PC-9 (cell line): ENCODE results near the gene RALGAPB. TPM values are rescaled to one million over a fixed set of nuclear protein-coding genes. Genes with fewer than 3 reads are reported as not detected.
A peak's percentile ranks its signal among the peaks of the same experiment; 100 is the strongest.

Experiments used
- BruUV-seq: library from RNA; stranded (reverse); fragments of 400-500 nt; replicated peaks from 2 replicates; lab custom pipeline; 2021; lab: Mats Ljungman, UMichigan
- CTCF ChIA-PET: fragments of 300-600 bp; sonication (Branson Sonifier 250); formaldehyde crosslinking; loops from one replicate; lab custom pipeline; 2022; ENCODE audit warnings: antibody characterized with exemption; lab: Charles Lee
- POLR2A ChIA-PET: fragments of 300-600 bp; sonication (Branson Sonifier 250); formaldehyde crosslinking; loops from one replicate; lab custom pipeline; 2022; ENCODE audit warnings: antibody characterized with exemption; ENCODE audit not compliant: unreplicated experiment; lab: Charles Lee
- DNase-seq, 2 experiments: peaks; one replicate each; pipeline versions ENCODE4 v3.0.0 to v3.0.0-alpha.2; 2015 to 2022; ENCODE audit warnings: mixed read lengths in 1 of 2
- H2AFZ ChIP-seq: fragments of 200-600 bp; sonication (generic); 2 replicates; pipeline ENCODE4 v1.8.1; 2017; ENCODE audit warnings: antibody characterized with exemption
- H3F3A ChIP-seq: fragments of 200-600 bp; sonication (generic); 2 replicates; pipeline ENCODE4 v1.8.1; 2017; ENCODE audit warnings: antibody characterized with exemption, mild to moderate bottlenecking, low read depth; ENCODE audit not compliant: insufficient read depth
- H3K27ac ChIP-seq: fragments of 200-600 bp; sonication (generic); 2 replicates; pipeline ENCODE4 v1.6.1; 2016; ENCODE audit warnings: mixed run types
- H3K27me3 ChIP-seq: fragments of 200-600 bp; sonication (generic); 2 replicates; pipeline ENCODE4 v1.6.1; 2016; ENCODE audit warnings: low read depth, mixed run types; ENCODE audit not compliant: insufficient read depth
- H3K36me3 ChIP-seq: fragments of 200-600 bp; sonication (generic); 2 replicates; pipeline ENCODE4 v1.6.1; 2016; ENCODE audit warnings: low read depth, mixed run types
- H3K4me1 ChIP-seq: fragments of 200-600 bp; sonication (generic); replicated peaks from 2 replicates; pipeline ENCODE4 v1.6.1; 2016; ENCODE audit warnings: mixed run types; ENCODE audit not compliant: insufficient read depth
- H3K4me2 ChIP-seq: fragments of 200-600 bp; sonication (generic); 2 replicates; pipeline ENCODE4 v1.6.1; 2017; ENCODE audit warnings: mixed run types
- H3K4me3 ChIP-seq: fragments of 200-600 bp; sonication (generic); 2 replicates; pipeline ENCODE4 v1.6.1; 2016; ENCODE audit warnings: mixed run types
- H3K79me2 ChIP-seq: fragments of 200-600 bp; sonication (generic); 2 replicates; pipeline ENCODE4 v1.6.1; 2017; ENCODE audit warnings: low read depth, mixed run types
- H3K9me2 ChIP-seq: fragments of 200-600 bp; sonication (generic); 2 replicates; pipeline ENCODE4 v1.8.1; 2017; ENCODE audit warnings: mild to moderate bottlenecking; ENCODE audit not compliant: insufficient read depth
- H3K9me3 ChIP-seq: fragments of 200-600 bp; sonication (generic); 2 replicates; pipeline ENCODE4 v1.8.1; 2016; ENCODE audit warnings: low read depth; ENCODE audit not compliant: insufficient read depth
- H4K20me1 ChIP-seq: fragments of 200-600 bp; sonication (generic); 2 replicates; pipeline ENCODE4 v1.8.1; 2017; ENCODE audit not compliant: insufficient read depth
- CTCF ChIP-seq: fragments of 200-600 bp; sonication (generic); conservative IDR thresholded peaks from 2 replicates; pipeline ENCODE4 v1.6.1; 2017; ENCODE audit warnings: mixed run types, antibody characterized with exemption, mild to moderate bottlenecking, moderate library complexity
- EZH2 ChIP-seq: fragments of 200-600 bp; sonication (generic); IDR thresholded peaks from 2 replicates; pipeline ENCODE4 v1.8.0; 2017; ENCODE audit warnings: antibody characterized with exemption, low read depth
- intact Hi-C: fragments of 100-400 bp; cut with micrococcal nuclease; formaldehyde crosslinking; loops from one replicate; pipeline ENCODE4 v1.10.0; 2022; ENCODE audit not compliant: unreplicated experiment
- total RNA-seq: library from RNA; stranded (reverse); gene quantifications from 2 replicates; pipeline ENCODE4 v1.2.3, GENCODE V29; 2021

Gene RALGAPB
- total RNA-seq, 1 experiment from 2014 or later: 40.2 TPM

GRCh38 chr20:38514185-38514584 is 41.5 kb downstream of the RALGAPB start:
- peaks cover 32% of the 10 kb centered on the region for H3K36me3 ChIP-seq
- no peaks in the 10 kb centered on the region; the same call in none of the 2 replicates for H4K20me1 ChIP-seq
- H3K4me3 ChIP-seq: no peak overlapping the region
- CTCF ChIA-PET: no interaction called here
- H3F3A ChIP-seq: no peaks in the 10 kb centered on the region; the same call in 1 of the 2 replicates
- H2AFZ ChIP-seq: no peak overlapping the region
- no peaks in the 10 kb centered on the region for H3K4me1 ChIP-seq
- intact Hi-C loops: no loop called here
- no peaks in the 10 kb centered on the region for H3K9me3 ChIP-seq
- no peak overlapping the region for H3K4me2 ChIP-seq
- BruUV-seq: no TSS peak
- H3K79me2 ChIP-seq: no peaks in the 10 kb centered on the region
- H3K27ac ChIP-seq: no peak overlapping the region
- no peaks in the 10 kb centered on the region for H3K9me2 ChIP-seq
- POLR2A ChIA-PET: no interaction called here
- DNase-seq: no peak
- no peaks in the 10 kb centered on the region for H3K27me3 ChIP-seq
- no peak for TF ChIP-seq CTCF
- no peak for TF ChIP-seq EZH2

- Histone ChIP-seq H3K4me1 (no peaks in the 10 kb centered on the region), H4K20me1 (no peaks in the 10 kb centered on the region; the same call in none of the 2 replicates), H3K27ac (no peak overlapping the region), H3K4me2 (no peak overlapping the region), H3K36me3 (peaks cover 35% of the 10 kb centered on the region), H3K9me3 (no peaks in the 10 kb centered on the region), H2AFZ (no peak overlapping the region), H3K4me3 (no peak overlapping the region), H3K9me2 (no peaks in the 10 kb centered on the region), H3F3A (no peaks in the 10 kb centered on the region; the same call in 1 of the 2 replicates), H3K79me2 (no peaks in the 10 kb centered on the region), H3K27me3 (no peaks in the 10 kb centered on the region)
- intact Hi-C loops: no loop called here
- ChIA-PET POLR2A (no interaction called here), CTCF (no interaction called here)
- no peak for TF ChIP-seq EZH2
- no peak for TF ChIP-seq CTCF
- no TSS peak for BruUV-seq
- no peak for DNase-seq
These were observed 42.3 kb downstream of the RALGAPB start for GRCh38 chr20:38514947-38515346.

GRCh38 chr20:38515631-38516030 is 43.0 kb downstream of the RALGAPB start:
- Histone ChIP-seq H3K4me2 (no peak overlapping the region), H3K27me3 (no peaks in the 10 kb centered on the region), H3K9me2 (no peaks in the 10 kb centered on the region), H3K36me3 (peaks cover 35% of the 10 kb centered on the region), H3F3A (no peaks in the 10 kb centered on the region; the same call in 1 of the 2 replicates), H3K4me1 (no peaks in the 10 kb centered on the region), H2AFZ (no peak overlapping the region), H3K79me2 (no peaks in the 10 kb centered on the region), H4K20me1 (no peaks in the 10 kb centered on the region; the same call in none of the 2 replicates), H3K9me3 (no peaks in the 10 kb centered on the region), H3K4me3 (no peak overlapping the region), H3K27ac (no peak overlapping the region)
- intact Hi-C loops: no loop called here
- no TSS peak for BruUV-seq
- peak in 1 of 2 experiments; percentile 28 for DNase-seq
- CTCF ChIA-PET: no interaction called here
- no peak for TF ChIP-seq CTCF
- no peak for TF ChIP-seq EZH2
- POLR2A ChIA-PET: no interaction called here
